SK-N-SH (cell line): Measurements from ENCODE around the gene SOCS7. TPM values are rescaled to one million over a fixed set of nuclear protein-coding genes. Genes with fewer than 3 reads are reported as not detected.

Experiments used
- CTCF ChIA-PET: fragments of 300-600, 350-600 bp; formaldehyde crosslinking; extraction: SDS; loops from one replicate; lab custom pipeline; 2021; lab: Yijun Ruan, JAX
- POLR2A ChIA-PET: fragments of 350-600 bp; sonication (Branson Sonifier 250); formaldehyde crosslinking; extraction: SDS; loops from one replicate; lab custom pipeline; 2020; ENCODE audit warnings: antibody characterized with exemption, inconsistent platforms; lab: Yijun Ruan, JAX
- DNase-seq: peaks from one replicate; pipeline ENCODE4 v3.0.0; 2012
- H2AFZ ChIP-seq: fragments of 200-600 bp; sonication (generic); 2 replicates; pipeline ENCODE4 v1.8.1; 2016; ENCODE audit warnings: antibody characterized with exemption, mild to moderate bottlenecking, low read depth
- H3F3A ChIP-seq: fragments of 200-600 bp; sonication (generic); replicated peaks from 2 replicates; pipeline ENCODE3; 2016; ENCODE audit warnings: antibody characterized with exemption, mild to moderate bottlenecking; ENCODE audit not compliant: insufficient read depth
- H3K27ac ChIP-seq, 2 experiments: fragments of 200-500 bp in 1 of 2; fragments of 200-600 bp in 1 of 2; sonication (Bioruptor generic) in 1 of 2; sonication (generic), shearing (Covaris generic) in 1 of 2; 2 replicates each; pipeline versions ENCODE4 v1.5.1 to v1.6.1; 2014 to 2016; ENCODE audit warnings: low read depth in 2 of 2, inconsistent platforms in 1 of 2, low read length in 1 of 2, mild to moderate bottlenecking in 1 of 2, mixed read lengths in 1 of 2
- H3K27me3 ChIP-seq: fragments of 200-600 bp; sonication (generic), shearing (Covaris generic); 2 replicates; pipeline ENCODE4 v1.6.1; 2016; ENCODE audit warnings: mixed run types; ENCODE audit not compliant: insufficient read depth
- H3K36me3 ChIP-seq, 2 experiments: fragments of 200-500 bp in 1 of 2; fragments of 200-600 bp in 1 of 2; sonication (Bioruptor generic) in 1 of 2; sonication (generic) in 1 of 2; replicated peaks in 1 of 2; 2 replicates each; pipeline versions ENCODE3 to v1.5.1; 2014 to 2016; ENCODE audit warnings: low read length in 1 of 2, mild to moderate bottlenecking in 1 of 2; ENCODE audit not compliant: insufficient read depth in 2 of 2, control insufficient read depth in 1 of 2
- H3K4me1 ChIP-seq, 2 experiments: fragments of 200-500 bp in 1 of 2; fragments of 200-600 bp in 1 of 2; sonication (Bioruptor generic) in 1 of 2; sonication (generic), shearing (Covaris generic) in 1 of 2; 2 replicates each; pipeline versions ENCODE4 v1.5.1 to v1.6.1; 2014 to 2016; ENCODE audit warnings: low read depth in 1 of 2, low read length in 1 of 2, mixed run types in 1 of 2; ENCODE audit not compliant: insufficient read depth in 2 of 2, control insufficient read depth in 1 of 2
- H3K4me2 ChIP-seq: fragments of 200-600 bp; sonication (generic), shearing (Covaris generic); 2 replicates; pipeline ENCODE4 v1.6.1; 2017; ENCODE audit warnings: mixed run types
- H3K4me3 ChIP-seq, 2 experiments: fragments of 200-500 bp in 1 of 2; fragments of 200-600 bp in 1 of 2; sonication (Bioruptor generic) in 1 of 2; sonication (generic), shearing (Covaris generic) in 1 of 2; 2 replicates each; pipeline versions ENCODE4 v1.5.1 to v1.8.1; 2014 to 2016; ENCODE audit warnings: low read depth in 2 of 2, inconsistent platforms in 1 of 2, low read length in 1 of 2, mild to moderate bottlenecking in 1 of 2, mixed read lengths in 1 of 2, moderate library complexity in 1 of 2
- H3K79me2 ChIP-seq: fragments of 200-600 bp; sonication (generic); 2 replicates; pipeline ENCODE4 v1.8.1; 2017; ENCODE audit warnings: mild to moderate bottlenecking; ENCODE audit not compliant: insufficient read depth
- H3K9ac ChIP-seq: fragments of 200-600 bp; sonication (generic); 2 replicates; pipeline ENCODE4 v1.6.1; 2017; ENCODE audit warnings: mixed run types
- H3K9me2 ChIP-seq: fragments of 200-600 bp; sonication (generic); 2 replicates; pipeline ENCODE4 v1.6.1; 2017; ENCODE audit warnings: mixed run types
- H3K9me3 ChIP-seq: fragments of 200-600 bp; sonication (generic); 2 replicates; pipeline ENCODE4 v1.6.1; 2017; ENCODE audit warnings: mixed run types, mild to moderate bottlenecking, moderate library complexity
- H4K20me1 ChIP-seq: fragments of 200-600 bp; sonication (generic); 2 replicates; pipeline ENCODE4 v1.6.1; 2017; ENCODE audit warnings: mild to moderate bottlenecking, mixed run types; ENCODE audit not compliant: insufficient read depth
- CHD2 ChIP-seq: fragments of 150-350 bp; IDR thresholded peaks from 2 replicates; pipeline ENCODE4 v1.6.1; 2018; ENCODE audit warnings: low read length; ENCODE audit not compliant: partially characterized antibody
- CTCF ChIP-seq: fragments of 200-600 bp; sonication (generic); IDR thresholded peaks from 2 replicates; pipeline ENCODE4 v1.6.1; 2017; ENCODE audit warnings: antibody characterized with exemption, mild to moderate bottlenecking, moderate library complexity
- EZH2phosphoT487 ChIP-seq: fragments of 200-600 bp; sonication (generic); IDR thresholded peaks from 2 replicates; pipeline ENCODE4 v1.6.1; 2017; ENCODE audit warnings: low read depth, mixed run types, mild to moderate bottlenecking, antibody characterized with exemption, moderate library complexity, borderline replicate concordance
- FOXJ3 ChIP-seq: sonication (generic); formaldehyde crosslinking; IDR thresholded peaks from 2 replicates; pipeline ENCODE4 v1.5.1; 2020; ENCODE audit warnings: mild to moderate bottlenecking, missing genetic modification reagents
- GATA2 ChIP-seq: sonication (generic); formaldehyde crosslinking; IDR thresholded peaks from 2 replicates; pipeline ENCODE4 v1.5.0; 2020; ENCODE audit warnings: mild to moderate bottlenecking, missing genetic modification reagents
- MAX ChIP-seq: IDR thresholded peaks from 2 replicates; pipeline ENCODE4 v1.4.0; 2012; ENCODE audit warnings: low read depth
- MXI1 ChIP-seq: IDR thresholded peaks from 2 replicates; pipeline ENCODE4 v1.6.1; 2012; ENCODE audit warnings: mild to moderate bottlenecking, low read depth, low read length, improper control_type of control experiment
- NRF1 ChIP-seq: IDR thresholded peaks from 2 replicates; pipeline ENCODE4 v1.6.1; 2012; ENCODE audit warnings: low read depth, mild to moderate bottlenecking, low read length
- REST ChIP-seq: IDR thresholded peaks from 2 replicates; pipeline ENCODE4 v1.6.1; 2012; ENCODE audit warnings: mild to moderate bottlenecking, low read depth, low read length, moderate library complexity
- RXRA ChIP-seq: IDR thresholded peaks from 2 replicates; pipeline ENCODE4 v1.4.0; 2012; ENCODE audit warnings: low read depth, mild to moderate bottlenecking, borderline replicate concordance
- SIN3A ChIP-seq: IDR thresholded peaks from 2 replicates; pipeline ENCODE4 v1.6.1; 2012; ENCODE audit warnings: low read depth, mild to moderate bottlenecking, low read length, moderate library complexity, borderline replicate concordance
- SMC3 ChIP-seq: IDR thresholded peaks from 2 replicates; pipeline ENCODE4 v1.6.1; 2012; ENCODE audit warnings: low read depth, low read length, improper control_type of control experiment
- TAF1 ChIP-seq: IDR thresholded peaks from 2 replicates; pipeline ENCODE4 v1.6.1; 2012; ENCODE audit warnings: low read depth, mild to moderate bottlenecking, low read length, moderate library complexity, borderline replicate concordance
- USF1 ChIP-seq: IDR thresholded peaks from 2 replicates; pipeline ENCODE4 v1.4.0; 2012; ENCODE audit warnings: low read depth, borderline replicate concordance
- USF2 ChIP-seq: fragments of 150-350 bp; IDR thresholded peaks from 2 replicates; pipeline ENCODE4 v1.6.1; 2017; ENCODE audit warnings: antibody characterized with exemption, low read length, low read depth, borderline replicate concordance
- YY1 ChIP-seq: IDR thresholded peaks from 2 replicates; pipeline ENCODE4 v1.4.0; 2012; ENCODE audit warnings: low read depth, mild to moderate bottlenecking
- ZBTB33 ChIP-seq: IDR thresholded peaks from 2 replicates; pipeline ENCODE4 v1.4.0; 2012; ENCODE audit warnings: low read depth, borderline replicate concordance
- WGBS: methylation state at CpG from one replicate; pipeline ENCODE4 v1.1.6; 2017; ENCODE audit warnings: low lambda C conversion rate; 5-methylcytosine and 5-hydroxymethylcytosine counted together
- polyA plus RNA-seq, 3 experiments: library from polyadenylated mRNA; depleted of rRNA; stranded (reverse); fragments of >200 nt; gene quantifications; 2 replicates each; pipeline ENCODE4 v1.2.3, GENCODE V29; 2012

The SOCS7 gene
- polyA plus RNA-seq, 1 of the 3 experiments (the other 2 are of a cell fraction), result 7.4 TPM

GRCh38 chr17:38326996-38327792, 24.4 kb upstream of the SOCS7 start:
- Histone ChIP-seq H3K4me3 (no peak overlapping the region), H3K27me3 (no peaks in the 10 kb centered on the region), H3K9ac (no peak overlapping the region), H3K36me3 (peaks cover 5 to 14% of the 10 kb centered on the region in 2 experiments), H3K4me1 (peaks cover 0 to 30% of the 10 kb centered on the region in 2 experiments; a peak in 2 of 4 replicates), H3F3A (no peaks in the 10 kb centered on the region), H3K9me2 (no peaks in the 10 kb centered on the region), H3K27ac (no peak overlapping the region), H2AFZ (no peak overlapping the region)
- 85% methylated on average over 7 of the region's 8 CpGs for WGBS
- POLR2A ChIA-PET, result no interaction called here
- no peak for TF ChIP-seq GATA2 (CRISPR knock-in tag)
- no peak for TF ChIP-seq SIN3A
- no peak for TF ChIP-seq REST
- no peak for TF ChIP-seq TAF1
- no peak for TF ChIP-seq YY1
- TF ChIP-seq ZBTB33, result no peak
- TF ChIP-seq USF1, result no peak
- TF ChIP-seq USF2, result no peak
- no peak for TF ChIP-seq MXI1
- no peak for TF ChIP-seq RXRA
- no peak for TF ChIP-seq CTCF
- no peak for TF ChIP-seq EZH2phosphoT487
- TF ChIP-seq NRF1, result no peak
- TF ChIP-seq SMC3, result no peak
- TF ChIP-seq FOXJ3, result no peak
- TF ChIP-seq MAX, result no peak
- TF ChIP-seq CHD2, result no peak
- TF ChIP-seq, all 33 proteins: peak for 0
- H4K20me1 ChIP-seq, result no peaks in the 10 kb centered on the region
- H3K79me2 ChIP-seq, result no peaks in the 10 kb centered on the region
- DNase-seq, result peak; percentile 14
- H3K9me3 ChIP-seq, result no peaks in the 10 kb centered on the region
- CTCF ChIA-PET, result interaction anchor here (0.9 to 23.5 kb wide), 3 partner anchors 21 to 96 kb away, joined by 3 to 303 read pairs (median 9); partner anchors contain the start of genes GPR179 and SOCS7
- no peak overlapping the region for H3K4me2 ChIP-seq
